H1 (cell line): ENCODE results near the gene POLR1G. TPM values are rescaled to one million over a fixed set of nuclear protein-coding genes. Genes with fewer than 3 reads are reported as not detected.

ENCODE experiments used
- CTCF ChIA-PET: fragments of 300-600 bp; sonication (Branson Sonifier 250); formaldehyde crosslinking; loops from one replicate; lab custom pipeline; 2021; ENCODE audit not compliant: partially characterized antibody; lab: Charles Lee
- POLR2A ChIA-PET: fragments of 300-600 bp; sonication (Branson Sonifier 250); formaldehyde crosslinking; loops from one replicate; lab custom pipeline; 2021; ENCODE audit warnings: inconsistent platforms; ENCODE audit not compliant: partially characterized antibody; lab: Charles Lee
- DNase-seq, 2 experiments: peaks; one replicate each; pipeline versions ENCODE4 v3.0.0 to v3.0.0-alpha.2; 2010 to 2022; ENCODE audit warnings: low spot score in 2 of 2, low read depth in 1 of 2, mixed read lengths in 1 of 2
- FAIRE-seq: peaks from 2 replicates; lab custom pipeline; 2011; peaks lifted over from hg19 to GRCh38; lab: Jason Lieb, UNC
- H2AFZ ChIP-seq: 2 replicates; pipeline ENCODE4 v1.8.1; 2012; ENCODE audit warnings: low read length, inconsistent platforms
- H2AK5ac ChIP-seq: 2 replicates; pipeline ENCODE4 v1.6.1; 2013; ENCODE audit warnings: low read depth, low read length
- H2BK120ac ChIP-seq: replicated peaks from 2 replicates; pipeline ENCODE3; 2013; ENCODE audit warnings: low read depth, low read length, inconsistent platforms
- H2BK12ac ChIP-seq: 2 replicates; pipeline ENCODE4 v1.6.1; 2013; ENCODE audit warnings: low read depth, low read length
- H2BK15ac ChIP-seq: 2 replicates; pipeline ENCODE4 v1.6.1; 2013; ENCODE audit warnings: low read length
- H2BK20ac ChIP-seq: 2 replicates; pipeline ENCODE4 v1.6.1; 2013; ENCODE audit warnings: low read length
- H2BK5ac ChIP-seq: 2 replicates; pipeline ENCODE4 v1.6.1; 2013; ENCODE audit warnings: low read depth, low read length
- H3K14ac ChIP-seq: 2 replicates; pipeline ENCODE4 v1.6.1; 2013; ENCODE audit warnings: inconsistent platforms; ENCODE audit not compliant: insufficient read length
- H3K18ac ChIP-seq: 2 replicates; pipeline ENCODE4 v1.6.1; 2013; ENCODE audit warnings: low read length; ENCODE audit errors: extremely low read depth
- H3K23ac ChIP-seq: 2 replicates; pipeline ENCODE4 v1.6.1; 2013; ENCODE audit warnings: inconsistent platforms; ENCODE audit not compliant: insufficient read length
- H3K23me2 ChIP-seq: 2 replicates; pipeline ENCODE4 v1.6.1; 2013; ENCODE audit warnings: low read depth, low read length
- H3K27ac ChIP-seq: 2 replicates; pipeline ENCODE4 v1.6.1; 2011; ENCODE audit warnings: low read depth, low read length, inconsistent platforms
- H3K27me3 ChIP-seq, 4 experiments: replicated peaks in 1 of 4; 1 replicate in 1 of 4; 2 replicates in 3 of 4; pipeline versions ENCODE4 v1.6.1 to v1.8.1; 2011 to 2013; ENCODE audit warnings: low read length in 3 of 4, mild to moderate bottlenecking in 3 of 4, inconsistent platforms in 2 of 4, mixed read lengths in 2 of 4, moderate library complexity in 1 of 4; ENCODE audit not compliant: control insufficient read depth in 3 of 4, insufficient read depth in 3 of 4; ENCODE audit errors: extremely low read depth in 1 of 4
- H3K36me3 ChIP-seq, 4 experiments: 2 replicates each; pipeline versions ENCODE4 v1.6.1 to v1.8.1; 2011 to 2013; ENCODE audit warnings: mild to moderate bottlenecking in 4 of 4, low read length in 3 of 4, moderate library complexity in 2 of 4, control low read depth in 1 of 4, inconsistent platforms in 1 of 4; ENCODE audit not compliant: insufficient read depth in 4 of 4, control insufficient read depth in 2 of 4
- H3K4ac ChIP-seq: replicated peaks from 2 replicates; pipeline ENCODE3; 2013; ENCODE audit warnings: low read length, low read depth, mixed read lengths, inconsistent platforms; ENCODE audit not compliant: insufficient read length
- H3K4me1 ChIP-seq, 4 experiments: replicated peaks in 1 of 4; 1 replicate in 1 of 4; 2 replicates in 3 of 4; pipeline versions ENCODE4 v1.6.1 to v1.8.1; 2011 to 2013; ENCODE audit warnings: low read length in 3 of 4, inconsistent platforms in 2 of 4, mixed read lengths in 1 of 4; ENCODE audit not compliant: insufficient read depth in 4 of 4, control insufficient read depth in 3 of 4
- H3K4me2 ChIP-seq, 2 experiments: 2 replicates each; pipeline versions ENCODE4 v1.6.1 to v1.8.1; 2011 to 2013; ENCODE audit warnings: low read depth in 2 of 2, low read length in 2 of 2, control low read depth in 1 of 2, inconsistent platforms in 1 of 2, mild to moderate bottlenecking in 1 of 2; ENCODE audit not compliant: insufficient read depth in 1 of 2
- H3K4me3 ChIP-seq, 4 experiments: fragments of 200-600, 300-600 bp in 1 of 4; sonication (generic), shearing (Covaris generic), sonication (Bioruptor Twin) in 1 of 4; 2 replicates each; pipeline versions ENCODE4 v1.5.1 to v1.8.1; 2011 to 2016; ENCODE audit warnings: low read length in 4 of 4, low read depth in 3 of 4, control low read depth in 2 of 4, inconsistent platforms in 2 of 4, mild to moderate bottlenecking in 2 of 4, mixed read lengths in 1 of 4, moderate library complexity in 1 of 4; ENCODE audit not compliant: insufficient read depth in 2 of 4; ENCODE audit errors: extremely low read depth in 1 of 4
- H3K56ac ChIP-seq: replicated peaks from 2 replicates; pipeline ENCODE3; 2013; ENCODE audit warnings: low read depth, mild to moderate bottlenecking, mixed read lengths, low read length, inconsistent platforms; ENCODE audit not compliant: insufficient read length
- H3K79me1 ChIP-seq: 2 replicates; pipeline ENCODE4 v1.6.1; 2013; ENCODE audit warnings: low read depth, low read length, control low read depth
- H3K79me2 ChIP-seq, 2 experiments: 2 replicates each; pipeline versions ENCODE4 v1.6.1 to v1.8.1; 2012 to 2013; ENCODE audit warnings: low read length in 2 of 2, mild to moderate bottlenecking in 2 of 2, inconsistent platforms in 1 of 2; ENCODE audit not compliant: insufficient read depth in 2 of 2, control insufficient read depth in 1 of 2
- H3K9ac ChIP-seq, 4 experiments: replicated peaks in 1 of 4; 1 replicate in 1 of 4; 2 replicates in 3 of 4; pipeline versions ENCODE4 v1.6.1 to v1.8.1; 2011 to 2013; ENCODE audit warnings: low read depth in 3 of 4, low read length in 3 of 4, control low read depth in 2 of 4, mild to moderate bottlenecking in 2 of 4, moderate library complexity in 2 of 4, inconsistent platforms in 1 of 4; ENCODE audit errors: extremely low read depth in 1 of 4
- H3K9me3 ChIP-seq, 2 experiments: 2 replicates each; pipeline versions ENCODE4 v1.6.1 to v1.8.1; 2012 to 2013; ENCODE audit warnings: mild to moderate bottlenecking in 2 of 2, moderate library complexity in 2 of 2, control low read depth in 1 of 2, inconsistent platforms in 1 of 2, low read depth in 1 of 2, low read length in 1 of 2, mixed read lengths in 1 of 2; ENCODE audit not compliant: insufficient read depth in 2 of 2
- H4K20me1 ChIP-seq, 2 experiments: replicated peaks in 1 of 2; 2 replicates each; pipeline versions ENCODE3 to v1.8.1; 2011 to 2013; ENCODE audit warnings: inconsistent platforms in 2 of 2, low read length in 2 of 2, mild to moderate bottlenecking in 1 of 2; ENCODE audit not compliant: insufficient read depth in 2 of 2, control insufficient read depth in 1 of 2
- H4K5ac ChIP-seq: 2 replicates; pipeline ENCODE4 v1.6.1; 2013; ENCODE audit warnings: low read length, low read depth, mixed read lengths, inconsistent platforms; ENCODE audit not compliant: insufficient read length
- H4K8ac ChIP-seq: 2 replicates; pipeline ENCODE4 v1.8.0; 2013; ENCODE audit warnings: mild to moderate bottlenecking, moderate library complexity, low read length, inconsistent platforms; ENCODE audit not compliant: insufficient read depth; ENCODE audit errors: extremely low read depth
- H4K91ac ChIP-seq: replicated peaks from 2 replicates; pipeline ENCODE3; 2013; ENCODE audit warnings: low read length, mixed read lengths, inconsistent platforms; ENCODE audit not compliant: insufficient read length
- BCL11A ChIP-seq, 2 experiments: IDR thresholded peaks; one replicate each; pipeline ENCODE4 v1.6.1; 2011; ENCODE audit warnings: low read depth in 2 of 2, low read length in 2 of 2, mild to moderate bottlenecking in 2 of 2
- CHD1 ChIP-seq: IDR thresholded peaks from 2 replicates; pipeline ENCODE4 v1.6.1; 2012; ENCODE audit warnings: low read depth, low read length, improper control_type of control experiment
- FOSL1 ChIP-seq: IDR thresholded peaks from 2 replicates; pipeline ENCODE4 v1.6.1; 2011; ENCODE audit warnings: mild to moderate bottlenecking, low read depth, low read length, moderate library complexity; ENCODE audit not compliant: insufficient read depth
- HDAC6 ChIP-seq: IDR thresholded peaks from one replicate; pipeline ENCODE4 v1.7.1; 2012; ENCODE audit warnings: low read depth, mild to moderate bottlenecking, inconsistent platforms, low read length, moderate library complexity
- KDM5A ChIP-seq: fragments of 200-600 bp; IDR thresholded peaks from 2 replicates; pipeline ENCODE4 v1.7.1; 2012; ENCODE audit warnings: mild to moderate bottlenecking, low read length, inconsistent platforms, mixed read lengths
- NRF1 ChIP-seq: IDR thresholded peaks from 2 replicates; pipeline ENCODE4 v1.6.1; 2011; ENCODE audit warnings: mild to moderate bottlenecking, low read depth, low read length, improper control_type of control experiment
- SP1 ChIP-seq: IDR thresholded peaks from 2 replicates; pipeline ENCODE4 v1.6.1; 2011; ENCODE audit warnings: low read depth, low read length
- SP2 ChIP-seq: IDR thresholded peaks from 2 replicates; pipeline ENCODE4 v1.6.1; 2012; ENCODE audit warnings: mild to moderate bottlenecking, low read length, inconsistent platforms
- SP4 ChIP-seq: IDR thresholded peaks from 2 replicates; pipeline ENCODE4 v1.6.1; 2012; ENCODE audit warnings: low read length, inconsistent platforms
- SRF ChIP-seq: IDR thresholded peaks from 2 replicates; pipeline ENCODE4 v1.6.1; 2011; ENCODE audit warnings: mild to moderate bottlenecking, low read depth, low read length, moderate library complexity
- TAF1 ChIP-seq: IDR thresholded peaks from 2 replicates; pipeline ENCODE4 v1.6.1; 2011; ENCODE audit warnings: mild to moderate bottlenecking, low read depth, low read length
- TAF7 ChIP-seq: optimal IDR thresholded peaks from 2 replicates; pipeline ENCODE3; 2011; ENCODE audit warnings: low read depth, mild to moderate bottlenecking, inconsistent platforms, low read length, moderate library complexity, borderline replicate concordance
- USF2 ChIP-seq: IDR thresholded peaks from 2 replicates; pipeline ENCODE4 v1.6.1; 2011; ENCODE audit warnings: low read length, improper control_type of control experiment
- WGBS, 2 experiments: shearing (Covaris generic) in 1 of 2; methylation state at CpG; one replicate each; pipeline versions ENCODE4 v1.1.6 to v1.1.7; 2013 to 2015; ENCODE audit warnings: low lambda C conversion rate in 2 of 2, mixed read lengths in 2 of 2, inconsistent platforms in 1 of 2, low coverage in 1 of 2, missing lambda C conversion rate in 1 of 2; ENCODE audit not compliant: insufficient replicate concordance in 2 of 2, insufficient coverage in 1 of 2, insufficient read length in 1 of 2; ENCODE audit errors: extremely low coverage in 1 of 2, missing lambda C conversion rate in 1 of 2; 5-methylcytosine and 5-hydroxymethylcytosine counted together
- polyA plus RNA-seq, 7 experiments: library from polyadenylated mRNA; depleted of rRNA in 3 of 7; stranded (reverse) in 5 of 7; unstranded in 2 of 7; fragments of >200 nt in 5 of 7; fragments of 200-250 nt in 2 of 7; gene quantifications; 1 replicate in 5 of 7; 2 replicates in 1 of 7; 4 replicates in 1 of 7; pipeline versions ENCODE4 v1.2.1 to v1.2.3, GENCODE V29; 2011 to 2013; ENCODE audit warnings: missing spikeins in 2 of 7, mixed read lengths in 2 of 7
- total RNA-seq: library from RNA; stranded (reverse); fragmentation: NEBNext Ultra II Directional; extraction: Animal tissue kit (Norgen Biotek cat#: 25700); gene quantifications from 2 replicates; pipeline ENCODE4 v1.2.1, GENCODE V29; 2021

Gene POLR1G
- total and polyA plus RNA-seq, 2 of the 8 experiments (the other 6 are each of a cell fraction or from before 2014, with no cell fraction given) = 16.8 to 34.8 TPM

- peaks cover 20 to 71% (median 50%) of the 10 kb centered on the region in 4 experiments for H3K36me3 ChIP-seq
- POLR2A ChIA-PET = interaction anchor here (0.9 to 4.9 kb wide), 5 partner anchors 8 to 52 kb away, joined by 3 to 25 read pairs (median 5); partner anchors contain the start of gene ERCC2
Measured at GRCh38 chr19:45358213-45358792, 48.1 kb upstream of the POLR1G start.

More at GRCh38 chr19:45358213-45358792, 48.1 kb upstream of the POLR1G start:
- no peak overlapping the region for H2BK15ac ChIP-seq
- CTCF ChIA-PET = interaction anchor here (1.3 kb wide), 1 partner anchor 14 kb away, joined by 3 read pairs; no protein-coding TSS in a partner anchor
- no peak overlapping the region for H3K4me2 ChIP-seq
- H3K27ac ChIP-seq = no peak overlapping the region
- no peak overlapping the region for H3K4ac ChIP-seq
- no peaks in the 10 kb centered on the region for H3K23me2 ChIP-seq
- H3K79me1 ChIP-seq = peaks cover 6% of the 10 kb centered on the region; the same call in 1 of the 2 replicates
- H3K4me3 ChIP-seq = no peak overlapping the region
- no peak overlapping the region for H4K8ac ChIP-seq
- H3K9ac ChIP-seq = no peak overlapping the region
- TF ChIP-seq CHD1 = no peak
- TF ChIP-seq HDAC6 = no peak
- no peak for TF ChIP-seq SP1
- TF ChIP-seq USF2 = no peak
- no peak for TF ChIP-seq FOSL1
- no peak for TF ChIP-seq SP2
- TF ChIP-seq KDM5A = no peak
- TF ChIP-seq SRF = no peak
- TF ChIP-seq BCL11A (IDR thresholded peaks at IDR 0.05; ENCODE audit: low read depth in 2 of 2, low read length in 2 of 2) = no peak
- no peak for TF ChIP-seq SP4
- no peak for TF ChIP-seq TAF1
- TF ChIP-seq NRF1 = no peak
- TF ChIP-seq TAF7 = no peak
- H3K79me2 ChIP-seq = no peaks in the 10 kb centered on the region
- no peak overlapping the region for H2BK5ac ChIP-seq
- no peaks in the 10 kb centered on the region for H3K27me3 ChIP-seq
- DNase-seq (no peak), FAIRE-seq (no peak)
- no peak overlapping the region for H3K23ac ChIP-seq
- H2AK5ac ChIP-seq = no peak overlapping the region
- peaks cover 0 to 27% of the 10 kb centered on the region in 2 experiments for H4K20me1 ChIP-seq
- no peak overlapping the region for H4K91ac ChIP-seq
- H3K18ac ChIP-seq = no peak overlapping the region
- no peak overlapping the region for H2BK20ac ChIP-seq
- H2BK120ac ChIP-seq = no peak overlapping the region
- no peak overlapping the region for H2AFZ ChIP-seq
- no peak overlapping the region for H3K14ac ChIP-seq
- H3K9me3 ChIP-seq = no peaks in the 10 kb centered on the region
- no peak overlapping the region for H3K56ac ChIP-seq
- no peak overlapping the region for H2BK12ac ChIP-seq
- WGBS, 2 experiments = 91% methylated on average over 12 of the region's 12 CpGs; no CpG with 5 or more reads in 1 of the 2 experiments
- no peak overlapping the region for H4K5ac ChIP-seq
- no peaks in the 10 kb centered on the region for H3K4me1 ChIP-seq
